ENCODE measurements around the gene WNK4. TPM values are rescaled to one million over a fixed set of nuclear protein-coding genes. Genes with fewer than 3 reads are reported as not detected.

The WNK4 gene
- 0.96 TPM in 1 of 2 replicates, not detected in the other for total RNA-seq

GRCh38 chr17:42779936-42780850 is at the start of gene WNK4:
WNK4 (plus strand) TSS chr17:42780610; CDS start chr17:42780699, 89 bp downstream.

GRCh38 chr17:42744806-42745617 is 35.4 kb upstream of the WNK4 start, which contains the start of gene EZH1:
EZH1 (minus strand) TSS chr17:42745040; CDS start chr17:42728941, 16,099 bp downstream.

DNA sequence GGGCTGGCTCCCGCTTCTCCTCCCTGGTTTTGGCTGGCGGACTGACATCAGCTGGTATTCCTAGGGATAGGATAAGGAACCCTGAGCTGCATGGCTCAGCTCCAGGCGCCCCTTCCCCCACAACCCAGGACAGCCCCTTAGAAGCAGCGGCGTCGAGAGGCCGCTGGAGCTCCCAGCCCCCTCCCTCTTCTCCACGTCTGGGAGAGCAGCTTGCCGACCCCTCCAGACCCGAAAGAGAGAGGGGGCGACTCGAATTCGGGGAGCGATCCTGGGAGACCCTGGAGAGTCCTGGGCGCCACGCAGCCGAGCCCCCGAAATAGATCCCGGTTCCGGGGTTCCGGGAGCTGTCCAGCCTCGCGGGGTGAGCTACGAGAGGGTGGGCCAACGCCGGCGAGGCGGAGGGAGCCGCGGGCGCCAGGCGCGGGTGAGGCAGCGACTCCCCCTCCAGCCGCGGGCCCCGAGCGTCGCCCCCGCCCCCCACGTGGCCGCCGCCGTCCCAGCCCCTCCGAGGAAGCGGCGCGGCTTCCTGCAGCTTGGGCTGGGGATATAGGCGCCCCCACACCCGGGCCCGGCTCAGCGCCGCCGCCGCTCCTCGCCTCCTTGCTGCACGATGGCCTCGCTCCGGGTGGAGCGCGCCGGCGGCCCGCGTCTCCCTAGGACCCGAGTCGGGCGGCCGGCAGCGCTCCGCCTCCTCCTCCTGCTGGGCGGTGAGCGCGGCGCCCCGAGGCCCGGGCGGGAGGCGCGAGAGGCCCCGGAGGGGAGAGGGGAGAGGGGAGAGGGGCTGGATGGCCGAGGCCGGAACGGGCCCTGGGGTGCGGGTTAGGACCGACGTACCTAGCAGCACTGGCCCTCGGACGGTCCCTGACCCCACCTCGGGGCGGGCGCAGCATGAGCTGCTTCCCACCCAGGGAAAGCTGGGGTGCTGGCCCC is 19.5 kb upstream of the WNK4 start, which contains the start of gene RAMP2:
TSS of gene RAMP2 (plus strand) at position 576 of the 930 bp plus-strand sequence. CDS start at position 611, 35 bp downstream.

DNA sequence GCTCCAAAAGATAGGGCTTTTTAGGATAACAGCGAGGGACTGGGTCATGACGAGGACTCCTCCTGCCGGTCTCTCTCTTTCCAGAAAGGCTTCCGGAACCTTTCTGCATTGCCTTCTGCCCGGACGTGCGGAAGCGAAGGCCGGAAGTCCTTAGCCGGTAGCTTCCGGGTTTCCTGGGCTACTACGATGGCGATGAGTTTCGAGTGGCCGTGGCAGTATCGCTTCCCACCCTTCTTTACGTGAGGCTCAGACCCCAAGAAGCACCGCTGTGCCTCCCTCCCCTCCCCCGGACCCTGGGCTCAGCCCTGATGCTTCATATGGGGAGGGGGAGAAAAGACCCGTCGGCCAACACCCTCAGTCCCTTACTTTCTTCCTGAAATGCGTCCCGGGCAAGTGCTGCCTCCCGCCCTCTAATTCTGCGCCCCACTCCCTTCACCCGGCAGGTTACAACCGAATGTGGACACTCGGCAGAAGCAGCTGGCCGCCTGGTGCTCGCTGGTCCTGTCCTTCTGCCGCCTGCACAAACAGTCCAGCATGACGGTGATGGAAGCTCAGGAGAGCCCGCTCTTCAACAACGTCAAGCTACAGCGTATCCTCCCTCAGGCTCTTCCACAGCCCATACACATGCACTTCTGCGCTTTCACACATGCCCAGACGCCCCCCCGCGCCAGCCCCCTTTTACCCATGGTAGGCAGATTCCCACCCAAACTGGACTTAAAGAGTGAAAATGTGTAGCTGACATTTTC is 6.9 kb upstream of the WNK4 start, which contains the start of gene VPS25:
TSS of gene VPS25 (plus strand) at position 160 of the 746 bp plus-strand sequence. CDS start at position 187, 27 bp downstream.

GRCh38 chr17:42798383-42799380 is 18.3 kb downstream of the WNK4 start, which contains the start of the genes CNTD1 and COA3:
CNTD1 (plus strand) TSS chr17:42798861; CDS start chr17:42799068, 207 bp downstream.
COA3 (minus strand) TSS chr17:42798704; CDS start chr17:42798681, 23 bp downstream.

DNA sequence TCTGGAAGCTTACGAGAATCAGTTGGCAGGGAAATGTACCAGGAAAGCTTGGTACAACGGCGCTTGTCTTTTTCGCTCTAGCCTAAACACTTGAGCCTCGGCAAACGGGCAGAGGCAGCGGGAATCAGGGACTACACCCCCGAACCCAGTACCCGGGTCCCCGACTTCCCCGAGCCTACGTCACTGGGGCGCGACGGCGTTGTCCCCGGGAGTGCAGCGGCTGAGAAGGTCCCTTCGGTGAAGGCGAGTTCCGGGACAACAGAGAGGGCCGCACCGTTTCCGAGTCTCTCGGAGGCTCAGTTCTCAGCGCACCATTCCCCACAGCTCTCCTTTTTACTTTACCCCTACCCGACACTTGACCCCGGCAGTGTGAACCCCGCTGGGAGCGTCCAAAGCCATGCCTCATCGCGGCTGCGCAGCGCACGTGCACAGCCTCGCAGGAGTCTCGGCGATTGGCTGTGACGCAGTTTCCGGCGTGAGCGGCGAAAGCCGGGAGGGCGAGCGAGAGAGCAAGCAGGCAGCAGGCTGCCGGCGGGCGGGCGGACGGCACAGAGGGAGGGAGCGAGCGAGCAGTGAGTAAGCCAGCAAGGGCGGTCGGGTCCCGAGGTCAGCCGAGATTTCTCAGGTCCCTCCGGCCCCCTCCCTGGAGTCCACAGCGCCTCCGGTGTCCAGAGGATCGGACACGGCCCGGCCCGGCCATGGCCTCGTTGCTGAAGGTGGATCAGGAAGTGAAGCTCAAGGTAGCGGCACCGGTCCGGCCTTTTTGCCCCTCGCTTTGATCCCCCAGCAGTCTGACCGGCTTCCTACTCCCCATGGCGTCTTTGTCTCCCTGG is 52.7 kb downstream of the WNK4 start, which contains the start of gene PSME3:
TSS of gene PSME3 (plus strand) at position 464 of the 833 bp plus-strand sequence. CDS start at position 699, 235 bp downstream.

GRCh38 chr17:42844271-42844670 is 63.9 kb downstream of the WNK4 start, which contains the start of gene AOC2:
AOC2 (plus strand) TSS chr17:42844580; CDS start chr17:42844627, 47 bp downstream.

Other genes starting within 250 kb of the WNK4 start
- 18.5 and 18.6 TPM in 2 replicates for gene NAGLU, start 244.4 kb upstream of the WNK4 start, total RNA-seq
- gene HSD17B1, start 227.7 kb upstream of the WNK4 start, total RNA-seq, result 8.5 and 19.5 TPM in 2 replicates
- gene COASY, start 218.5 kb upstream of the WNK4 start, total RNA-seq, result 13.7 and 14.9 TPM in 2 replicates
- gene MLX, start 213.5 kb upstream of the WNK4 start, total RNA-seq, result 30.3 and 32.0 TPM in 2 replicates
- 1.1 and 1.9 TPM in 2 replicates for gene PSMC3IP, start 202.9 kb upstream of the WNK4 start, total RNA-seq
- gene RETREG3, start 171.2 kb upstream of the WNK4 start, total RNA-seq, result 73.3 and 85.5 TPM in 2 replicates
- 15.6 and 31.1 TPM in 2 replicates for gene TUBG1, start 170.9 kb upstream of the WNK4 start, total RNA-seq
- 4.8 and 7.2 TPM in 2 replicates for gene TUBG2, start 121.3 kb upstream of the WNK4 start, total RNA-seq
- gene PLEKHH3, start 103.6 kb upstream of the WNK4 start, total RNA-seq, result 15.7 and 33.5 TPM in 2 replicates
- gene CCR10, start 98.8 kb upstream of the WNK4 start, total RNA-seq, result 0.21 and 2.9 TPM in 2 replicates
- gene CNTNAP1, start 98.1 kb upstream of the WNK4 start, total RNA-seq, result under 0.01 and 2.2 TPM in 2 replicates
- 8.9 and 12.1 TPM in 2 replicates for gene EZH1, start 35.6 kb upstream of the WNK4 start, total RNA-seq
- not detected in 2 replicates for gene RAMP2, start 19.4 kb upstream of the WNK4 start, total RNA-seq
- gene VPS25, start 7.2 kb upstream of the WNK4 start, total RNA-seq, result 66.1 and 83.6 TPM in 2 replicates
- gene COA3, start 18.1 kb downstream of the WNK4 start, total RNA-seq, result 71.3 and 76.9 TPM in 2 replicates
- not detected in 2 replicates for gene CNTD1, start 18.3 kb downstream of the WNK4 start, total RNA-seq
- gene BECN1, start 43.7 kb downstream of the WNK4 start, total RNA-seq, result 113 and 117 TPM in 2 replicates
- 65.2 and 83.6 TPM in 2 replicates for gene PSME3, start 52.8 kb downstream of the WNK4 start, total RNA-seq
- gene AOC2, start 64.0 kb downstream of the WNK4 start, total RNA-seq, result 0.96 and 1.5 TPM in 2 replicates
- gene AOC3, start 70.6 kb downstream of the WNK4 start, total RNA-seq, result under 0.01 and 0.24 TPM in 2 replicates
- gene G6PC1, start 120.2 kb downstream of the WNK4 start, total RNA-seq, result under 0.01 TPM in 1 of 2 replicates, not detected in the other
- gene AARSD1, start 183.8 kb downstream of the WNK4 start, total RNA-seq, result 11.9 and 14.0 TPM in 2 replicates
- gene PTGES3L, start 199.5 kb downstream of the WNK4 start, total RNA-seq, result 0.21 and 0.24 TPM in 2 replicates
- gene RUNDC1, start 200.0 kb downstream of the WNK4 start, total RNA-seq, result 8.7 and 9.4 TPM in 2 replicates
- gene RPL27, start 217.8 kb downstream of the WNK4 start, total RNA-seq, result 1,542 and 1,825 TPM in 2 replicates
- 2.1 and 10.4 TPM in 2 replicates for gene IFI35, start 226.2 kb downstream of the WNK4 start, total RNA-seq
- 94.8 and 149 TPM in 2 replicates for gene VAT1, start 241.8 kb downstream of the WNK4 start, total RNA-seq
- gene RND2, start 244.6 kb downstream of the WNK4 start, total RNA-seq, result 0.24 TPM in 1 of 2 replicates, not detected in the other

Measured in tracheal epithelial cell (primary cell).